Glutamatergic neuron (in vitro differentiated cells): ENCODE data around the gene GCFC2. TPM values are rescaled to one million over a fixed set of nuclear protein-coding genes. Genes with fewer than 3 reads are reported as not detected.

Source experiments
- DNase-seq: peaks from one replicate; pipeline ENCODE4 v3.0.0; 2022
- H3K27ac Mint-ChIP-seq: one replicate; pipeline ENCODE4 v1.8.0; 2020; ENCODE audit warnings: mild to moderate bottlenecking, mixed read lengths, inconsistent platforms; ENCODE audit not compliant: unreplicated experiment
- H3K27me3 Mint-ChIP-seq: one replicate; pipeline ENCODE4 v1.8.0; 2020; ENCODE audit warnings: mild to moderate bottlenecking, moderate library complexity, mixed read lengths, inconsistent platforms; ENCODE audit not compliant: unreplicated experiment
- H3K36me3 Mint-ChIP-seq: one replicate; pipeline ENCODE4 v1.8.0; 2020; ENCODE audit warnings: mild to moderate bottlenecking, mixed read lengths, inconsistent platforms; ENCODE audit not compliant: unreplicated experiment
- H3K4me1 Mint-ChIP-seq: one replicate; pipeline ENCODE4 v1.8.0; 2020; ENCODE audit warnings: mild to moderate bottlenecking, low read depth, mixed read lengths, inconsistent platforms; ENCODE audit not compliant: unreplicated experiment
- H3K4me3 Mint-ChIP-seq: one replicate; pipeline ENCODE4 v1.8.0; 2020; ENCODE audit warnings: mild to moderate bottlenecking, mixed read lengths, inconsistent platforms; ENCODE audit not compliant: unreplicated experiment
- H3K9me3 Mint-ChIP-seq: one replicate; pipeline ENCODE4 v1.8.0; 2020; ENCODE audit warnings: mild to moderate bottlenecking, moderate library complexity, mixed read lengths, inconsistent platforms; ENCODE audit not compliant: unreplicated experiment
- total RNA-seq: library from RNA; stranded (reverse); fragmentation: NEBNext Ultra II Directional; extraction: Animal tissue kit (Norgen Biotek cat#: 25700); gene quantifications from one replicate; pipeline ENCODE4 v1.2.1, GENCODE V29; 2021; ENCODE audit not compliant: unreplicated experiment
- TF ChIP-seq, protein P1 (sequence below): fragments of 200-600 bp; sonication (generic); IDR thresholded peaks from one replicate; pipeline ENCODE4 v1.5.0; 2021; ENCODE audit not compliant: partially characterized antibody, unreplicated experiment

The GCFC2 gene
- total RNA-seq, 1 donor from 2014 or later: 12.9 TPM

DNA sequence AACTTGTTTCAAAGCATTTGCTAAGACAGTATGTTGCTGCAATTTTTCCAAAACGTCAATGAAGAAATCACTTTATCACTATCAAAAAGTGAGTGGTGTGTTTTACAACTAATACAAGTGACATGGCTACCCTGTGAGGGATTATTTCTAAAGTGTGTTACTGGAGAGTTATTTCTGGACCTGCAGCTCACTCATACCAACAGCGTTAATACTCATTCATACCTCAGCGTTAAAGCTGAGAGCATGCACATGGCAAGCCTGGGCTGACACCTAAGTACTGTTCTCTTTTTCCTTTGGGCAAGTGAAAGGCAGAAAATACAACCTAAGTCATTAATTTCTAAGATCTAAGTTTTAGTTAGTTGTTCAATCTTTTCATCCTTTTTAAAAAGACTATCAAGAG is 77.1 kb downstream of the GCFC2 start:
- Mint-ChIP-seq H3K36me3 (no peaks in the 10 kb centered on the region), H3K4me3 (no peak overlapping the region), H3K27me3 (peaks cover 3% of the 10 kb centered on the region), H3K4me1 (peaks cover 4% of the 10 kb centered on the region), H3K27ac (no peak overlapping the region), H3K9me3 (no peaks in the 10 kb centered on the region)
- no peak for DNase-seq
- TF ChIP-seq, protein P1, sequence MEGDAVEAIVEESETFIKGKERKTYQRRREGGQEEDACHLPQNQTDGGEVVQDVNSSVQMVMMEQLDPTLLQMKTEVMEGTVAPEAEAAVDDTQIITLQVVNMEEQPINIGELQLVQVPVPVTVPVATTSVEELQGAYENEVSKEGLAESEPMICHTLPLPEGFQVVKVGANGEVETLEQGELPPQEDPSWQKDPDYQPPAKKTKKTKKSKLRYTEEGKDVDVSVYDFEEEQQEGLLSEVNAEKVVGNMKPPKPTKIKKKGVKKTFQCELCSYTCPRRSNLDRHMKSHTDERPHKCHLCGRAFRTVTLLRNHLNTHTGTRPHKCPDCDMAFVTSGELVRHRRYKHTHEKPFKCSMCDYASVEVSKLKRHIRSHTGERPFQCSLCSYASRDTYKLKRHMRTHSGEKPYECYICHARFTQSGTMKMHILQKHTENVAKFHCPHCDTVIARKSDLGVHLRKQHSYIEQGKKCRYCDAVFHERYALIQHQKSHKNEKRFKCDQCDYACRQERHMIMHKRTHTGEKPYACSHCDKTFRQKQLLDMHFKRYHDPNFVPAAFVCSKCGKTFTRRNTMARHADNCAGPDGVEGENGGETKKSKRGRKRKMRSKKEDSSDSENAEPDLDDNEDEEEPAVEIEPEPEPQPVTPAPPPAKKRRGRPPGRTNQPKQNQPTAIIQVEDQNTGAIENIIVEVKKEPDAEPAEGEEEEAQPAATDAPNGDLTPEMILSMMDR: no peak

- Mint-ChIP-seq H3K4me3 (no peak overlapping the region), H3K4me1 (peaks cover 3% of the 10 kb centered on the region), H3K9me3 (no peaks in the 10 kb centered on the region), H3K27me3 (peaks cover 3% of the 10 kb centered on the region), H3K27ac (no peak overlapping the region), H3K36me3 (no peaks in the 10 kb centered on the region)
- TF ChIP-seq, protein P1: no peak
- no peak for DNase-seq
These were observed 77.9 kb downstream of the GCFC2 start for GRCh38 chr2:75632813-75633212.

GRCh38 chr2:75632091-75632701 is 78.5 kb downstream of the GCFC2 start:
- Mint-ChIP-seq H3K4me1 (no peaks in the 10 kb centered on the region), H3K4me3 (no peak overlapping the region), H3K27me3 (peaks cover 3% of the 10 kb centered on the region), H3K27ac (no peak overlapping the region), H3K9me3 (no peaks in the 10 kb centered on the region), H3K36me3 (no peaks in the 10 kb centered on the region)
- TF ChIP-seq, protein P1: no peak
- no peak for DNase-seq

DNA sequence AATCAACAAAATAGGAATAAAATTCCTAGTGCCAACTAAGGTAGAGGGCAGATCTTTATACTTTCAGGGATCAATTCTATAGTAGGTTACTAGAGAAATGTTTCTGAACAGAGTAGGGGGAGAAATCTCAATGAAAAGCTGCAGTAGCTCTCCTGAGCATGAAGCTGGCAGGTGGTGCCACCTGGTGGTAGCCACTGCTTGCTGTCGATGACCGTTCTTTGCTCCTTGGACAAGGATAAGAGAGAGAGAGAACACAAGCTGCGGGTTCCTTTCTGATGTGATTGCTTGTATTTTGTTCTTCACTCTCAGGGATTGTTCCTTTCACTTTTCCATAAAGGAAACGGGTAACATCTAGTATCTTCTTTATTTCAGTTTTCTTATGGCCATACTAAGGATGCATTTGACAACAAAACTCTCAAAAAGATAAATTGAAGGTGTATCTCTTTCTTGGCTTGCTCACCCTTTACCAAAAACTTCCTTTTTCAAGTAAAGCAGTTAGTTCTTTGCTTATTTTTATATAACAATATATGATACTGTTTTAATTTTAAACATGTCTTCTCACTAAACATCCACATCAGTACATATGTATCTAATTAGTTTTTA is 82.7 kb downstream of the GCFC2 start:
- Mint-ChIP-seq H3K27me3 (no peaks in the 10 kb centered on the region), H3K27ac (no peak overlapping the region), H3K36me3 (no peaks in the 10 kb centered on the region), H3K9me3 (no peaks in the 10 kb centered on the region), H3K4me3 (no peak overlapping the region), H3K4me1 (no peaks in the 10 kb centered on the region)
- TF ChIP-seq, protein P1: peak; percentile 84
- DNase-seq: peak; percentile 91

DNA sequence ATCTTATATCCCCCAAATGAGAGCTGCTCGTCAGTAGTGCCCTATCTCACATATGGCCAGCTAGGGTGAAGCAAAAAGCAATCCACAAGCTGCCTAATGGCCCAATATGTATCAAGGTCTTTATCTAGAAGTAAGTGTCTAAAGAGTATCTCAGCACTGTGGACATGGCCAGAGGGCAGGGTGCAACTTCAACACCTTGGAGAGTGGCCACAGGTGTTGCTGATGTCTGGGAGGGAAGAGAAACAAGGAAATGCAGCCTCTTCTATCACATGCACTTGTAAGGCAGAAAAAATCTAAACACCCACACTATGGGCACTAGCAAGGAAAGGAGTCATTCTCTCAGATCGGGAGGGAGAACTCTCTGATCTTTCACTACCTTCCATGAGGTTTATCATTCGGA is 87.8 kb downstream of the GCFC2 start:
- H3K27me3 Mint-ChIP-seq: no peaks in the 10 kb centered on the region
- DNase-seq: no peak
- no peaks in the 10 kb centered on the region for H3K4me1 Mint-ChIP-seq
- no peak overlapping the region for H3K4me3 Mint-ChIP-seq
- no peaks in the 10 kb centered on the region for H3K9me3 Mint-ChIP-seq
- no peak overlapping the region for H3K27ac Mint-ChIP-seq
- TF ChIP-seq, protein P1: no peak
- no peaks in the 10 kb centered on the region for H3K36me3 Mint-ChIP-seq
